B cell (primary cell): Measurements from ENCODE around the gene CCDC183. TPM values are rescaled to one million over a fixed set of nuclear protein-coding genes. Genes with fewer than 3 reads are reported as not detected.
A peak's percentile ranks its signal among the peaks of the same experiment; 100 is the strongest.

Experiments used
- ATAC-seq: fragments of 200-7000 bp; cut with Tn5 transposase; one replicate; pipeline ENCODE4 v1.10.0; 2021; ENCODE audit warnings: low read depth, mild to moderate bottlenecking, moderate number of reproducible peaks, moderate library complexity
- CTCF ChIA-PET: fragments of 350-600 bp; sonication (Branson Sonifier 250); formaldehyde crosslinking; loops from one replicate; lab custom pipeline; 2021; ENCODE audit warnings: antibody characterized with exemption, inconsistent platforms; lab: Charles Lee
- POLR2A ChIA-PET: fragments of 350-600 bp; sonication (Branson Sonifier 250); formaldehyde crosslinking; loops from one replicate; lab custom pipeline; 2021; ENCODE audit warnings: antibody characterized with exemption; lab: Charles Lee
- DNase-seq: peaks from one replicate; pipeline ENCODE4 v3.0.0; 2013
- H2AFZ ChIP-seq: 2 replicates; pipeline ENCODE4 v1.6.1; 2012; ENCODE audit warnings: mild to moderate bottlenecking, low read depth, low read length; ENCODE audit not compliant: insufficient read depth, poor library complexity, severe bottlenecking
- H3K27ac ChIP-seq, 2 donors: 1 replicate in 1 of 2; 2 replicates in 1 of 2; pipeline ENCODE4 v1.5.1; 2012 to 2013; ENCODE audit warnings: low read length in 2 of 2, mild to moderate bottlenecking in 2 of 2, moderate library complexity in 1 of 2
- H3K27me3 ChIP-seq, 4 experiments: fragments of 200-600 bp in 1 of 4; sonication (generic) in 1 of 4; replicated peaks in 1 of 4; 1 replicate in 2 of 4; 2 replicates in 2 of 4; pipeline versions ENCODE4 v1.6.1 to v1.7.0; 2013 to 2016; ENCODE audit warnings: low read length in 3 of 4, mild to moderate bottlenecking in 2 of 4, mixed read lengths in 1 of 4, moderate library complexity in 1 of 4; ENCODE audit not compliant: insufficient read depth in 4 of 4, control insufficient read depth in 3 of 4; ENCODE audit errors: control extremely low read depth in 1 of 4
- H3K36me3 ChIP-seq, 2 experiments: replicated peaks in 1 of 2; 1 replicate in 1 of 2; 2 replicates in 1 of 2; pipeline versions ENCODE4 v1.6.1 to v1.7.1; 2013; ENCODE audit warnings: low read length in 1 of 2; ENCODE audit not compliant: insufficient read depth in 2 of 2, control insufficient read depth in 1 of 2; ENCODE audit errors: control extremely low read depth in 1 of 2, extremely low read depth in 1 of 2
- H3K4me1 ChIP-seq, 2 donors: fragments of 200-600 bp in 1 of 2; sonication (generic) in 1 of 2; 1 replicate in 1 of 2; 2 replicates in 1 of 2; pipeline versions ENCODE4 v1.5.1 to v1.6.1; 2013 to 2017; ENCODE audit warnings: low read length in 2 of 2; ENCODE audit not compliant: control insufficient read depth in 2 of 2, insufficient read depth in 2 of 2
- H3K4me2 ChIP-seq: replicated peaks from 2 replicates; pipeline ENCODE3; 2012; ENCODE audit warnings: mild to moderate bottlenecking, low read depth, low read length; ENCODE audit not compliant: poor library complexity, severe bottlenecking
- H3K4me3 ChIP-seq, 5 experiments: fragments of 200-600 bp in 1 of 5; sonication (generic) in 1 of 5; 1 replicate in 3 of 5; 2 replicates in 2 of 5; pipeline versions ENCODE4 v1.5.1 to v1.7.0; 2011 to 2016; ENCODE audit warnings: low read length in 4 of 5, mild to moderate bottlenecking in 4 of 5, low read depth in 2 of 5, control low read depth in 1 of 5, moderate library complexity in 1 of 5; ENCODE audit not compliant: insufficient read depth in 1 of 5; ENCODE audit errors: control extremely low read depth in 1 of 5, extremely low read depth in 1 of 5
- H3K79me2 ChIP-seq: fragments of 200-600 bp; sonication (generic); one replicate; pipeline ENCODE4 v1.6.0; 2016; ENCODE audit warnings: low read length; ENCODE audit not compliant: control insufficient read depth, insufficient read depth
- H3K9ac ChIP-seq: fragments of 200-600 bp; sonication (generic); 2 replicates; pipeline ENCODE4 v1.6.1; 2017; ENCODE audit warnings: mild to moderate bottlenecking, low read length, moderate library complexity
- H3K9me3 ChIP-seq, 3 donors: one replicate each; pipeline versions ENCODE4 v1.6.1 to v1.7.1; 2013; ENCODE audit warnings: low read length in 2 of 3; ENCODE audit not compliant: control insufficient read depth in 2 of 3, insufficient read depth in 1 of 3; ENCODE audit errors: control extremely low read depth in 1 of 3
- H4K20me1 ChIP-seq: 2 replicates; pipeline ENCODE4 v1.6.0; 2012; ENCODE audit warnings: mild to moderate bottlenecking, low read length; ENCODE audit not compliant: insufficient read depth, control insufficient read depth, poor library complexity, severe bottlenecking
- H3K27ac Mint-ChIP-seq: one replicate; pipeline ENCODE4 v1.8.0; 2021; ENCODE audit warnings: mixed read lengths
- H3K27me3 Mint-ChIP-seq: one replicate; pipeline ENCODE4 v1.8.0; 2021; ENCODE audit warnings: mixed read lengths
- H3K4me1 Mint-ChIP-seq: one replicate; pipeline ENCODE4 v1.8.0; 2021; ENCODE audit warnings: mixed read lengths
- H3K4me3 Mint-ChIP-seq: one replicate; pipeline ENCODE4 v1.8.0; 2021; ENCODE audit warnings: mixed read lengths
- H3K9me3 Mint-ChIP-seq: one replicate; pipeline ENCODE4 v1.8.0; 2022; ENCODE audit warnings: mixed read lengths; ENCODE audit not compliant: insufficient read depth
- CTCF ChIP-seq: fragments of 200-600 bp; IDR thresholded peaks from one replicate; pipeline ENCODE4 v1.8.0; 2022; ENCODE audit warnings: antibody characterized with exemption, mild to moderate bottlenecking
- EZH2 ChIP-seq: IDR thresholded peaks from 2 replicates; pipeline ENCODE4 v1.6.1; 2012; ENCODE audit warnings: borderline replicate concordance, low read depth, mild to moderate bottlenecking, moderate library complexity, low read length; ENCODE audit not compliant: insufficient read depth, poor library complexity, severe bottlenecking
- WGBS: methylation state at CpG from one replicate; pipeline ENCODE4 v1.1.5; 2013; ENCODE audit warnings: missing lambda C conversion rate; ENCODE audit not compliant: insufficient coverage; 5-methylcytosine and 5-hydroxymethylcytosine counted together
- intact Hi-C: fragments of 100-400 bp; cut with micrococcal nuclease; formaldehyde crosslinking; loops from one replicate; pipeline ENCODE4 v1.10.0; 2022
- polyA plus RNA-seq: library from polyadenylated mRNA; depleted of rRNA; stranded (reverse); fragments of >200 nt; gene quantifications from 2 replicates; pipeline ENCODE4 v1.2.3, GENCODE V29; 2012
- total RNA-seq, 2 donors: library from RNA; stranded (reverse); fragments of 120-200 nt in 1 of 2; gene quantifications; 1 replicate in 1 of 2; 2 replicates in 1 of 2; pipeline versions ENCODE4 v1.2.3 to v1.2.4, GENCODE V29; 2013 to 2022

Gene CCDC183
- total and polyA plus RNA-seq, 2 donors (not counting 1 experiment from before 2014, with no cell fraction given), result 1.8 to 4.9 TPM

GRCh38 chr9:136845465-136846260 lies 49.5 kb downstream of the CCDC183 start:
- TF ChIP-seq CTCF (no peak), EZH2 (no peak)
- Histone ChIP-seq H4K20me1 (peaks cover 34% of the 10 kb centered on the region), H2AFZ (no peak overlapping the region), H3K27ac (no peak overlapping the region), H3K9me3 (peaks cover 0 to 25% (median 0%) of the 10 kb centered on the region in 3 donors), H3K4me1 (peaks cover 49 to 57% of the 10 kb centered on the region in 2 donors), H3K4me2 (no peak overlapping the region), H3K4me3 (no peak overlapping the region), H3K27me3 (peaks cover 0 to 39% (median 12%) of the 10 kb centered on the region in 4 experiments), H3K79me2 (peaks cover 2% of the 10 kb centered on the region), H3K9ac (no peak overlapping the region), H3K36me3 (no peaks in the 10 kb centered on the region)
- POLR2A ChIA-PET, result no interaction called here
- ATAC-seq, result no peak
- peak; percentile 29 for DNase-seq
- WGBS, result 37% methylated on average over 102 of the region's 102 CpGs
- intact Hi-C loops, result loop anchor here (5.0 kb wide), 1 partner anchor 57 kb away; no protein-coding TSS in a partner anchor
- peaks cover 31% of the 10 kb centered on the region for H3K4me1 Mint-ChIP-seq
- peaks cover 7% of the 10 kb centered on the region for H3K27me3 Mint-ChIP-seq
- CTCF ChIA-PET, result interaction anchor here (1.1 kb wide), 1 partner anchor 30 kb away, joined by 5 read pairs; no protein-coding TSS in a partner anchor
- H3K4me3 Mint-ChIP-seq, result peak overlapping the region; percentile 29
- no peaks in the 10 kb centered on the region for H3K9me3 Mint-ChIP-seq
- peak overlapping the region; percentile 26 for H3K27ac Mint-ChIP-seq
